Pulmonary artery endothelial cell (primary cell): ENCODE results near the gene POU2F2. TPM values are rescaled to one million over a fixed set of nuclear protein-coding genes. Genes with fewer than 3 reads are reported as not detected.

Experiments used
- DNase-seq: peaks from one replicate; pipeline ENCODE4 v3.0.0-alpha.2; 2011; ENCODE audit warnings: low read depth, low spot score
- total RNA-seq: library from RNA; depleted of rRNA; stranded (reverse); fragments of >200 nt; gene quantifications from 2 replicates; pipeline ENCODE4 v1.2.3, GENCODE V29; 2014

POU2F2 gene
- total RNA-seq, 1 donor from 2014 or later = 0.26 TPM

GRCh38 chr19:42080764-42081375 is 51.4 kb downstream of the POU2F2 start:
- no peak for DNase-seq

- no peak for DNase-seq
These were observed 52.1 kb downstream of the POU2F2 start for GRCh38 chr19:42079886-42080763.

GRCh38 chr19:42079276-42079669 is 53.0 kb downstream of the POU2F2 start:
- no peak for DNase-seq

- no peak for DNase-seq
These were observed 53.5 kb downstream of the POU2F2 start for GRCh38 chr19:42078538-42079275.

GRCh38 chr19:42078058-42078457 is 54.2 kb downstream of the POU2F2 start:
- no peak for DNase-seq

GRCh38 chr19:42076380-42076944 is 55.8 kb downstream of the POU2F2 start:
- no peak for DNase-seq

- peak; percentile 99 for DNase-seq
These were observed 56.4 kb downstream of the POU2F2 start, which contains the start of gene ZNF574 for GRCh38 chr19:42075616-42076379. TSS of gene ZNF574 (plus strand) at chr19:42076166. CDS start at chr19:42078607, 2,441 bp downstream.

- DNase-seq = no peak
These were observed 57.0 kb downstream of the POU2F2 start for GRCh38 chr19:42075364-42075615.

GRCh38 chr19:42074513-42075363 is 57.5 kb downstream of the POU2F2 start:
- DNase-seq = no peak

- no peak for DNase-seq
These were observed 61.0 kb downstream of the POU2F2 start for GRCh38 chr19:42071247-42071646.

GRCh38 chr19:42069619-42070351 is 62.5 kb downstream of the POU2F2 start, which contains the start of gene GRIK5:
TSS of gene GRIK5 (minus strand) at chr19:42070206. CDS start at chr19:42065770, 4,436 bp downstream.
- DNase-seq = no peak

GRCh38 chr19:42068756-42069571 is 63.3 kb downstream of the POU2F2 start:
- no peak for DNase-seq

GRCh38 chr19:42068361-42068755 is 63.9 kb downstream of the POU2F2 start:
- no peak for DNase-seq

GRCh38 chr19:42067315-42067888 is 64.8 kb downstream of the POU2F2 start:
- DNase-seq = no peak

- DNase-seq = no peak
These were observed 66.0 kb downstream of the POU2F2 start for GRCh38 chr19:42066075-42066754.

GRCh38 chr19:42065511-42065910 is 66.7 kb downstream of the POU2F2 start:
- no peak for DNase-seq

- DNase-seq = no peak
These were observed 67.2 kb downstream of the POU2F2 start for GRCh38 chr19:42065051-42065450.

- no peak for DNase-seq
These were observed 67.8 kb downstream of the POU2F2 start for GRCh38 chr19:42064432-42064831.
